MM.1S (cell line): Measurements from ENCODE around the gene STK17A.

Source experiments
- DNase-seq: peaks from one replicate; pipeline ENCODE4 v3.0.0-alpha.2; 2015
- H2AFZ ChIP-seq: fragments of 300-600 bp; sonication (generic); 2 replicates; pipeline ENCODE4 v1.6.0; 2016; ENCODE audit warnings: antibody characterized with exemption, low read length
- H3F3A ChIP-seq: fragments of 300-600 bp; sonication (generic); 2 replicates; pipeline ENCODE4 v1.6.1; 2016; ENCODE audit warnings: mild to moderate bottlenecking, antibody characterized with exemption, low read length, moderate library complexity, mixed read lengths; ENCODE audit not compliant: insufficient read depth
- H3K27ac ChIP-seq: fragments of 300-600 bp; sonication (generic); 2 replicates; pipeline ENCODE4 v1.5.1; 2016; ENCODE audit warnings: mild to moderate bottlenecking, low read length
- H3K27me3 ChIP-seq: fragments of 300-600 bp; sonication (generic); replicated peaks from 2 replicates; pipeline ENCODE4 v1.6.0; 2016; ENCODE audit warnings: low read length; ENCODE audit not compliant: insufficient read depth
- H3K36me3 ChIP-seq: fragments of 300-600 bp; sonication (generic); replicated peaks from 2 replicates; pipeline ENCODE4 v1.6.1; 2016; ENCODE audit warnings: mild to moderate bottlenecking, low read length, mixed read lengths; ENCODE audit not compliant: insufficient read depth
- H3K4me1 ChIP-seq: fragments of 300-600 bp; sonication (generic); 2 replicates; pipeline ENCODE4 v1.6.1; 2016; ENCODE audit warnings: low read length, mixed read lengths
- H3K4me2 ChIP-seq: fragments of 300-600 bp; sonication (generic); 2 replicates; pipeline ENCODE4 v1.6.0; 2016; ENCODE audit warnings: low read depth, low read length
- H3K4me3 ChIP-seq: fragments of 300-600 bp; sonication (generic); 2 replicates; pipeline ENCODE4 v1.5.1; 2016; ENCODE audit warnings: low read length, mixed read lengths
- H3K79me2 ChIP-seq: fragments of 300-600 bp; sonication (generic); 2 replicates; pipeline ENCODE4 v1.6.1; 2016; ENCODE audit warnings: mixed run types, low read length, mixed read lengths
- H3K9ac ChIP-seq: fragments of 300-600 bp; sonication (generic); 2 replicates; pipeline ENCODE4 v1.6.1; 2016; ENCODE audit warnings: low read length, mixed read lengths
- H3K9me2 ChIP-seq: fragments of 300-600 bp; sonication (generic); replicated peaks from 2 replicates; pipeline ENCODE4 v1.6.1; 2016; ENCODE audit warnings: mild to moderate bottlenecking, low read length, mixed read lengths; ENCODE audit not compliant: insufficient read depth
- H3K9me3 ChIP-seq: fragments of 300-600 bp; sonication (generic); replicated peaks from 2 replicates; pipeline ENCODE4 v1.6.1; 2016; ENCODE audit warnings: mild to moderate bottlenecking, low read length, mixed read lengths; ENCODE audit not compliant: insufficient read depth
- H4K20me1 ChIP-seq: fragments of 300-600 bp; sonication (generic); 2 replicates; pipeline ENCODE4 v1.6.1; 2016; ENCODE audit warnings: mild to moderate bottlenecking, low read length, moderate library complexity, mixed read lengths; ENCODE audit not compliant: insufficient read depth
- CTCF ChIP-seq: fragments of 300-600 bp; sonication (generic); IDR thresholded peaks from 2 replicates; pipeline ENCODE4 v1.5.1; 2016; ENCODE audit warnings: antibody characterized with exemption, low read length, mixed read lengths
- EZH2 ChIP-seq: fragments of 300-600 bp; sonication (generic); optimal IDR thresholded peaks from 2 replicates; pipeline ENCODE3; 2017; ENCODE audit warnings: low read depth, mild to moderate bottlenecking, antibody characterized with exemption, low read length, mixed read lengths
- EZH2phosphoT487 ChIP-seq: fragments of 300-600 bp; sonication (generic); IDR thresholded peaks from 2 replicates; pipeline ENCODE4 v1.6.1; 2018; ENCODE audit warnings: antibody characterized with exemption, low read length

Gene STK17A

GRCh38 chr7:43612128-43612527, 29.2 kb downstream of the STK17A start:
- Histone ChIP-seq H3K4me1 (peaks cover 18% of the 10 kb centered on the region), H3K36me3 (no peaks in the 10 kb centered on the region; the same call in 1 of the 2 replicates), H3K4me3 (no peak overlapping the region), H3F3A (0 out of 2 replicates have a peak, but pooled peaks cover 11% of the 10 kb centered on the region), H2AFZ (no peak overlapping the region), H3K9me3 (no peaks in the 10 kb centered on the region), H3K9ac (no peak overlapping the region), H4K20me1 (no peaks in the 10 kb centered on the region), H3K4me2 (no peak overlapping the region), H3K79me2 (peaks cover 68% of the 10 kb centered on the region), H3K9me2 (no peaks in the 10 kb centered on the region), H3K27ac (no peak overlapping the region), H3K27me3 (no peaks in the 10 kb centered on the region)
- DNase-seq, result no peak
- no peak for TF ChIP-seq CTCF
- TF ChIP-seq EZH2, result no peak
- TF ChIP-seq EZH2phosphoT487, result no peak

DNA sequence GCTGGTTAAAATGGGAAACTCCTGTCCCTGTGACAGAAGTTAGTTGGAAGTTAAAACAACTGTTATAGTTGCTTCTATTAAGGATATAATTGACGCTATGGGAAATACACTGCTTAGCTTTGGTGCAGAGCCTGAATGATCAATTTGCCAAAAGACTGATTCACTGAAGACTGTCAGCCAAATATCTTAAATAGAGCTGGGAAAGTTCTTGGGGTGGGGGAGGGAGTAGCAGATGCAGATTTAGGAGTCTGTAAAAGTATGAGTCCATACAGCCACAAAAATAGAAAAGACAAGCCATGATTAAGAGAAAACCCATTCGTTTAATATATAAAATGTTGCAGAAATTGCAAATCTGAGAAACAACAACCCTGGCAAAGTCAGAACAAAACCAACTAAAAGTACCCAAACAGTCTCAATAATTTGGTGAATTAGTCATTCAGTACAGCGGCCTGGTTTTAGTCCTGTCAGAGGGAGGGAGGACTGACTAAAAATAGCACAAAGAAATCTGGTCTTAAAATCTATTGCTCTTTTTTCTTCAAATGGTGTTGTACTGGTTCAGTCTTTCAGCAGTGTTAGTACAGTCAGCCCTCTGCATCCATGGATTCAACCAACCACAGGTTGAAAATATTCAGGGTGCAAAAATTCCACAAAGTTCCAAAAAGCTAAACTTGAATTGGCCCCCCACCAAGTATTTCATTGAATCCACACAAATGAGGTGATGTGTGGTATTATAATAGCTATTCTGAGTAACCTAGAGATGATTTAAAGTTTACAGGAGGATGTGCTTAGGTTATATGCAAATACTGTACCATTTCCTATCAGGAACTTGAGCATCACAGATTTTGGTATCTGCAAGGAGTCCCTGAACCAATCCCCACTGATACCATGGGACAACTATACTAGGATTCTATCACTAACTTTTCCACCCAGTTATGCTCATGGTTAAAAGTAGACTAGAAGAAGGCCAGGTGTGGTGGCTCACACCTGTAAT, 30.0 kb downstream of the STK17A start:
- H3K36me3 ChIP-seq, result no peaks in the 10 kb centered on the region; the same call in 1 of the 2 replicates
- H4K20me1 ChIP-seq, result no peaks in the 10 kb centered on the region
- no peak for DNase-seq
- no peak overlapping the region for H3K9ac ChIP-seq
- H3K79me2 ChIP-seq, result peaks cover 70% of the 10 kb centered on the region
- no peaks in the 10 kb centered on the region for H3K9me2 ChIP-seq
- TF ChIP-seq CTCF (no peak), EZH2 (no peak), EZH2phosphoT487 (no peak)
- H3F3A ChIP-seq, result 0 out of 2 replicates have a peak, but pooled peaks cover 11% of the 10 kb centered on the region
- H3K9me3 ChIP-seq, result no peaks in the 10 kb centered on the region
- H3K27me3 ChIP-seq, result no peaks in the 10 kb centered on the region
- peaks cover 18% of the 10 kb centered on the region for H3K4me1 ChIP-seq
- no peak overlapping the region for H3K27ac ChIP-seq
- H3K4me3 ChIP-seq, result no peak overlapping the region
- no peak overlapping the region for H2AFZ ChIP-seq
- no peak overlapping the region for H3K4me2 ChIP-seq

GRCh38 chr7:43615558-43616145, 32.7 kb downstream of the STK17A start:
- Histone ChIP-seq H3K9me2 (no peaks in the 10 kb centered on the region), H3K4me1 (no peaks in the 10 kb centered on the region), H3K9me3 (no peaks in the 10 kb centered on the region), H3K27ac (no peak overlapping the region), H3F3A (no peaks in the 10 kb centered on the region), H3K79me2 (peaks cover 76% of the 10 kb centered on the region), H3K36me3 (no peaks in the 10 kb centered on the region), H3K9ac (no peak overlapping the region), H3K4me2 (no peak overlapping the region), H3K27me3 (no peaks in the 10 kb centered on the region), H3K4me3 (no peak overlapping the region), H4K20me1 (no peaks in the 10 kb centered on the region; the same call in 1 of the 2 replicates), H2AFZ (no peak overlapping the region)
- TF ChIP-seq EZH2phosphoT487 (no peak), CTCF (no peak), EZH2 (no peak)
- DNase-seq, result no peak
